Amniotic stem cell (primary cell): ENCODE measurements around the gene PARP11.
A peak's percentile ranks its signal among the peaks of the same experiment; 100 is the strongest.

Experiments
- DNase-seq: peaks from one replicate; lab custom pipeline; 2025; lab: John Stamatoyannopoulos, UW

PARP11 gene, protein sequence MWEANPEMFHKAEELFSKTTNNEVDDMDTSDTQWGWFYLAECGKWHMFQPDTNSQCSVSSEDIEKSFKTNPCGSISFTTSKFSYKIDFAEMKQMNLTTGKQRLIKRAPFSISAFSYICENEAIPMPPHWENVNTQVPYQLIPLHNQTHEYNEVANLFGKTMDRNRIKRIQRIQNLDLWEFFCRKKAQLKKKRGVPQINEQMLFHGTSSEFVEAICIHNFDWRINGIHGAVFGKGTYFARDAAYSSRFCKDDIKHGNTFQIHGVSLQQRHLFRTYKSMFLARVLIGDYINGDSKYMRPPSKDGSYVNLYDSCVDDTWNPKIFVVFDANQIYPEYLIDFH

DNA sequence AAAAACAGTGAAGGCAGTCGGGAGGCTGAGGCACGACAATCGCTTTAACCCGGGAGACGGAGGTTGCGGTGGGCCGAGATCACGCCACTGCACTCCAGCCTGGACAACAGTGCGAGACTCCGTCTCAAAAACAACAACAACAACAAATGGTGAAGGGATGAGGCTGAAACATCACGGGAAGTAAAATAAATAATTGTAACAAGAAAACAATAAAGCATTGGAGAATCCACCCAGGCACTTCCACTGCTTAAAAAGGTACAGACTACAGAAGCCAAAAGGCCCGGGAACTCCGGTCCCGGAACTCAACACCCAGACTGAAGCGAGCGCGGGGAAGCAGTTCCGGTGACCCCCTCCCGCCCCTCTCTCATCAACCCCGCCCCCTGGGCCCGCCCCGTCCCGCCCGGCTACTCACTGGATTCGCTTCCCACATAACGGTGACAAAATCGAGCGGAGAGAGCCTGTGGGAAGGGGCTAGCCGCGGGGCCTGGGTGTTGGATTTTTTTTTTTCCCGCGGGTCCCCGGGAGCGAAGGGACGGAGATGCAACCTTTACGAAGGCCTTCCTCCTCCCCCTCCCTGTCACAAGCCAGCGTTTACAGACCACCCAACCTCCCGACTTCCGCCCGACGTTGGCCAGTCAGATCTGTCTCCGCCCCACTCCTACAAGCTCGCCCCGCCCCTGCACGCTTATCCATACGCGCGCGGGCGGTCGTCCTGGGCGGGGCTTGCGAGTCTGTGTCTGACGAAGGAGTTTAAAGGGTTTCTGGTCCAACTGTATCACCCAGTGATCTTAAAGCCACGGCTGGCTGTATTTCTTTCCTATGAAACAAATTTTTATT, at the start of gene PARP11:
PARP11 (minus strand) TSS at position 600 of the 837 bp plus-strand sequence; CDS start at position 430, 170 bp downstream.
- DNase-seq = peak; percentile 96

DNA sequence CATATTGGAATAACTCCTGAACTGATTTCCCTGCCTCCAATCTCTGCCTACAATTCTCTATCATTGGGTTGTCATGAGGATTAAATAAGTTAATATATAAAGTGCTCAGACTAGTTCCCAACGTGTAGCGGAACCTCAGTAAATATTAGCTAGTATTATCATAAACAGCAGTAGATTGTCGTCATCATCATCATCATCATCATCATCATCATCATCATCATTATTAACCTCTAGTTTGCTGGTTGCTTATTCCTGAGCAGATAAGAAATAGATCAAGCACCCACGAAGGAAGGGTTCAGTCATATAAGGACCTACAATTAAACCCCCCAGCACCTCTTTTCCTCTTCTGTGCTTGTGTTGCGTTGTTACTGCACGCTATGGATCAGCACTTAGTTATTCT, 48.8 kb upstream of the PARP11 start:
- no peak for DNase-seq

DNA sequence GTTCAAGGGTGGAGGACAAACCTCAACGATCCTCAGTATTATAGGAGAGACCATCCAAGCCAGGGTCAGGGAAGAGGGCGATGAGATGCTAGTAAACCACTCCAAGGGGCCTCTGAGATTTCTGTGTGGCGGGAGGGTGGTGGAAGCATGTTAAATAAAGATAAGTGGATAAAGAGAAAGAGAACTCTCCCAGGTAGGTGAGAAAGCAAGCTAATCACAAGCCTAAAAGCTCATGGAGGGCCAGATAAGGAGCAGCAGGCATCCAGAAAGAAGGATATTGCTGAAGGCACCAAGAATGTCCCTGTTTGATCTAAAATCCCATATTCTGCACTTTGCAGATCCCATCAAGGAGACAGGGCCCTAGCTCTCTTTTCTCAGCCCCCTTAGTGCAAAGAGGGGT, 48.3 kb upstream of the PARP11 start:
- no peak for DNase-seq

DNA sequence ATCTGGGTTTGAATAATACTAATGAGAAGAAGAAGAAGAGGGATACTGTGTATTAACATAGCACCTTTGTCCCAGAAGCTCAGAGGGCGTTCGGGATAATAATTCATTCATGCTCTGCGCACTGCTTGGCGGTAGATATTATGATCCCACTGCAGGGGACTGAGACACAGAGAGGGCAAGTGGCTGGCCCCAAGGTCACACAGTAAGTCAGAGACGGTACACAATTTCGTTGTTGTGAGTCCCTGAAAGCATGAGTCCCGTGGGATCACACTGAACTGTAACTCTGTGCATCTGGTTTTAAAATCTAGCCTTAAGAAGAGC, 47.9 kb upstream of the PARP11 start:
- DNase-seq = no peak

DNA sequence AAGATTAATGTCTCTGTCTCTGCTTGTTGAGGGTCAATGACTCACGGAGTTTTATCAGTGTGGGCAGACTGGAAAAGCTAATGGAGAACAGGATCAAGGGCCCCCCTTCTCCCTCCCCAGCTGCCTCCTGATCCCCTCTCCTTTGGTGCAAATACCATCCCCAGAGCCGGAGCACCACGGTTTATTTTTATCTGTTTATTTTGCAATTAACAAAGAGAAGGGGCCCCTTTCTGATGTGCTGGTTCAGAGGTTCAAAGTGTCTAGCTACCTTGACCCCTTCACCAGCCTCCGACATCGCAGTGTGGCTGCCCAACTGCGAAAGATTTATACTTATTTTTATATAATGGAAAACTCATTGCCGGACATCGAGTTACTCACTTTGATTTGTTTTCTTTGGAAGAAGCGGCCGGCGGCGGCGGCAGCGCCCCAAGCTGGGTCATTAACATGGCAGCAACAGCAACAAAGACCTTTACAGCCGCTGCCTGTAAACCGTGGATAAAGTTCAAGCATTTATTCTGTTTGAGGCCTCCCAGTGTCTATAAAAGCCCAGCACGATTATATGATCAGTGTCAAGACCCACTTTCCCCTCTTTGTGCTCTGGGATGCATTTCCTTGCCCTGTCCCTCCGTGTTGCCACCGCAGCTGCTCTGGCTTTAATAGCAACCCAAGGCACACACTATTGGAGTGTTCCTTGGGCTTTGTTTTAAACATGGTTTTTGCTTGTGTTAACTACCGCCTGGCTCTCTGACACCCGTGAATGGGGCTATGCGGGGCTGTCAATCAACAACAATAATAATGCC, 47.4 kb upstream of the PARP11 start:
- no peak for DNase-seq

DNA sequence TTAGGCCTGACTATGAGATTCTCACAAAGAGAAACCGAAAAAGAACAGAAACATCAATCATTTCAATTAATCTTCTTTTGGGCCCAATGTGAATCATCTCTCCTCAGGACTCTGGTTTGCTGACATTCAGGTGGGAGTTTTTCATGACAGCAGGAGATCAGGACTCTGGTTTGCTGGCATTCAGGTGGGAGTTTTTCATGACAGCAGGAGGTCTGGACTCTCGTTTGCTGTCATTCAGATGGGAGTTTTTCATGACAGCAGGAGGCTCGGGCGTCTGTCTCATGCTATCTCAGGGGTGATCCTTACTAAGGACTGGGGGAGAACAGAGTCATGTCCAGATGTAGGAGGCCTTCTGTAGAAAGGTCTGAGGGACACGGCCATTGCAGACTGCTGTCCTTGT, 40.1 kb upstream of the PARP11 start:
- DNase-seq = no peak

DNA sequence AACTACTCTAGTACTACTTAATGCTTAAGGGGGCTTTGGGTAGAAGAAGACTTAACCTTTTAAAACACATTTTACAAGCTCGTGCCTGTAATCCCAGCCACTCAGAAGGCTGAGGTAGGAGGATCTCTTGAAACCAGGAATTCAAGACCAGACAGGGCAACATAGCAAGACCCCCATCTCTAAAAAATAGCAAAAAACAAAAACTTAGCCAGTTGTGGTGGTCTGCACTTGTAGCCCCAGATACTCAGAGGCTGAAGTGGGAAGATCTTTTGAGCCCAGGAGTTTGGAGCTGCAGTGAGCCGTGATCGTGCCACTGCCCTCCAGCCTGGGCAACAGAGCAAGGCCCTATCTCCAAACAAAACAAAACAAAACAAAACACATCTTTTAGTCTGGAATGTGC, 39.7 kb upstream of the PARP11 start:
- no peak for DNase-seq

DNA sequence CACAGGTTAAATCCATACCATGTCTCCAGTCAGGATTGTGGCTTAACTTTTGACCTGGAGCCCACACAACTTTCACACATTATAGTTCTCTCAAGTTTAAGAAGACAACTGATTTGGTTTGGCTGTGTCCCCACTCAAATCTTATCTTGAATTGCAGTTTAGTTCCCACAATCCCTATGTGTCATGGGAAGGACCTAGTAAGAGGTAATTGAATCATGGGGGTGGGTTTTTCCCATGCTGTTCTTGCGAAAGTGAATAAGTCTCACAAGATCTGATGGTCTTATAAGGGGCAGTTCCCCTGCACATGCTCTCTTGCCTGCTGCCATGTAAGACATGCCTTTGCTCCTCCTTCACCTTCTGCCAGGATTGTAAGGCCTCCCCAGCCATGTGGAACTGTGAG, 38.2 kb upstream of the PARP11 start:
- no peak for DNase-seq

DNA sequence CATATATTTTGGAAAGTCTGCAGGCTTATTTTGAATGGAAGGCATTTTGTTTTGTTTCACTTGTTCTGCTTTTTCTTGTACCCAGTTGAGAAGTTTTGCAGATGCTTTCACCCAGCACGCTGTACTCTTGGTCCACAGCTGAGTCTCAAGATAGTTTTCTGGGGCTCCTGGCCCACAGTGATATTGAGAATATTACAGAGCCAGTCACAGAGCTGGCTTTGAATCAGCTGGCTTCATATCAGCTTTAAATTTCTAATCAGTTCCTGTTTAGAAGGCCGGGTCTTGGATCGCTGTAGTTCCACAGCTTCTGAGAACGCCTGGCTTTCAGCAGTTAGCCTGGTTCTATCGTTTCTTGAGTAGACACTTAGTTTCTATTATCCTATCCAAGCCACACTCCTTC, 32.5 kb upstream of the PARP11 start:
- DNase-seq = no peak

DNA sequence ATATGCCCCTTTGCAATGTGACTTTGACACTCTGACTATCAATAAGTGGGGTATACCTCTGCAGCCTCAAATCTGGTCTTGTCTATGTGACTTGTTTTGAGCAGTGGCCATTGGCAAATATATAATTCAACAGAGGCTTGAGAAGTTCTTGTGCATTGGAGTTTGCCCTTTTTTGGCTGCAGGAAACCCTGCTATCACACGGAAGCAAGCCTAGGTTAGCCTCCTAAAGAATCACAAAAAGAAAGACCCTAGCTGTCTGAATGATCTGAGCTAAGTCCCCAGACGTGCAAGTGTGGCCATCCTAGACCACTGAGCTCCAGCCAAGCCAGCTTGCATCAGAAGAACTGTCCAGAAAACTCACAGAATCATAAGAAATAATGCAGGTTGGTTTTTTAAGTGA, 31.8 kb upstream of the PARP11 start:
- no peak for DNase-seq

DNA sequence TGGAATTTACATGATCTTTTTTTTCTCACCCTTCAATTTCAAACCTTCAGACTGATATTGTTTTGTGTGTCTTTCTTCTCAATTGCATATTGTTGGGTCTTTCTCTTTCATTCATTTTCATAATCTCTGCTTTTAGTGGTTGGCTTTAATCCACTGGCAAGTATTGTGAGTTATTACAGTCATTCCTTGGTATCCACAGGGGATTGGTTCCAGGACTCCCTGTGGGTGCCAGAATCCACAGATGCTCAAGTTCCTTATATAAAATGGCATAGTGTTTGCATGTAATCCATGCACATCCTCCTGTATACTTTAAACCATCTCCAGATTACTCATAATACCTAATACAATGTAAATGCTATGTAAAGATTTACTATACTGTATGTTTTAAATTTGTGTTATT, 29.7 kb upstream of the PARP11 start:
- DNase-seq = no peak

DNA sequence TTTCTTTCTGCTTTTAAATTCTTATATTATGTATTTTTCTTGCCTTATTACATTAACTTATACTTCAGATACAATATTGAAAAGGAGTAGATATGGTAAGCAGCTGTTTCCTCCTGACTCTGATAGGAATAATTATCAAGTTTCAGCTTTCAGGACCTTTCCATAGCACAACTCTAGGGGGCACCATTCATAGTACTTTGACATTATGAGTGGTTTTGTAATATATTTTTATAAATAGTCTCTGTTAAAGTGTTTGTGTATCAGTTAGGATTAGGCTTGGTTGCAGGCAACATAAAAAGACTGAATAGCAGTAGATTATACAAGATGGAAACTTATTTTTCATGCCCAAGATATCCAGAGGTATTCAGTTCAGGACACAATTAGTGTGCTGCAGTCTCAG, 27.9 kb upstream of the PARP11 start:
- no peak for DNase-seq

DNA sequence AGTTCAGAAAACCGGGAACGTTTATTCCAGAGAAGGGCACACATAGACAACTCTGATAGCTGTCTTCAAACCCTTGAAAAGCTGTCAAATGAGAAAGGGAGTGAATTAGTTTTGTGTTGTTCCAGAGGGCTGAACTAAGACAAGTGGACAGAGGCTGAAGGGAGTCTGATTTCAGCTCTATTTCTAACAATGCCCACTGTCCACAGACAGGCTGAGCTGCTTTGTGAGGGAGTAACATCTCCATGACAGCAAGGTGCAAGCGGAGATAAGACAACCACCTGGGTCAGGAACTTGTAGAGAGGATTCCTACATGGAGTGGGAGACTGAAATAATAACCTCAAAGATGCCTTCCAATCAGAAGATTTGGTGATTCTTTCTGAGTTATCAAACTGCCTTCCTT, 25.6 kb upstream of the PARP11 start:
- DNase-seq = no peak

DNA sequence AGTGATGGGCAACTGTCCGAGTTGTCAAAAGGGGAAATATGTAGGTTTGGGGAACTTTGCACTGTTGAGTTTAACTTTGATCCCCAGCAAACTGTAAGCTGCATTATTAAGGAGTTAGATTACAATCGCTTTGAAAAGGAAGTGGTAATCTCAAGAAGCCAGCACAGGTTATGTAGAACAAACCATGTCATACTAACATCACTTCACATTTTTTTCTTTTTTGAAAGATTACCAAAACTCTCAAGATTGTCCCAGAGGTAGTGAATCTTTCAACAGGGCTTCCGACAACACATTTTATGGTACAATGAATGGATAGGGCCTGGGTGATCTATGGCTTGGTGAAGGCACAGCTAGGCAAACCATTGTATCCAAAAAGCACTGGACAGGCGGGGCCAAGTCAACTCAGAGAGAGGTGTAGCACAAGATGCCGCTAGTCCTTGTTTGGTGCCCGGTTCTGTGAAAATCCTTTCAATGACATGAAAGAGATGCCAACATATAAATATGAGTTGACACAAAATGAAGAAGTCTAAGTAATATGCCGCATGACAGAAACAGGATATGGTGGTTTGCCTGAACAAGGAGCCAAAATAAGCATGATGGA, 24.3 kb upstream of the PARP11 start:
- no peak for DNase-seq

DNA sequence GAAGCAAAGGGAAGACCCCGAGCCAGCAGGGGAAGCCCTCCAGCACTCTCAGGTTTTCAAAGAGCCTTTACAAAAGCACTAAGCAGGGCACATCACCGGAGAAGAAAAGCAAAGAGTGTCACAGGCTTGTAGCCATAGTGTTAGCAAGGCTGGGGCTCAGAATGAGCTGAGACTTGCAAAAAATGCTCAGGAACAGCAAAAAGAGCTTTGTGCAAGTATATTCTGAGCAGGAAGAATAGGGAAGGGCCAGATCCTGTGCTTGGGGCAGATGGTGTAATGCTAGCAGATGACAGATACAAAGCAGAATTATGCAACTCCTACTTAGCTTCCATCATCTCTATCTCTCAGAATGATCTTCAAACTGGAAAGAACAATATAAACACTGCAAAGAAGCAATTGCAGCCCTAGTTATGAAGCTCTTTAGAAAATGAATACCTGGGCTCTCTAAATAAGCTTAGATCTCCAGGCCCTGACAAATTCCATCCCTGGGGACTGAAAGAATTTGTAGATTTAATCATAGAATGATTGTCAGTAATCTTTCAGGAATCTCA, 23.7 kb upstream of the PARP11 start:
- DNase-seq = no peak

DNA sequence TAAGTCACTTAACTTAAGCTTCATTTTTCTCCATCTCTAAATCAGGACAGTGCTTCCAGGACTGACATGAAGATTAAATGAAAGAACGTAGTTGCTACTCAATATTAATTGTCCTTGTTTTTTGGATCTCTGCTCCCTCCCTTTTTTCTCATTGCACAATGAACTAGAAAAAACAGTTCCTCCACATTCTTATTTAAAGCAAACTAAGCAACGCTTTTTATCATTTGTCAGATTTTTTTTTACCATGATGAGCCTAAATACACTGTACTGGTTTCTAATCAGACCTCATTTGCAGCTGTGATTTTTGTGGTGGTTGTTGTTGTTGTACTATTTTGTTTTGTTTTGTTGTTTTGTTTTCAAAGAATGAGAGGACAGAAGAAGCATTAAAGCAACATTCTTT, 23.2 kb upstream of the PARP11 start:
- DNase-seq = no peak

DNA sequence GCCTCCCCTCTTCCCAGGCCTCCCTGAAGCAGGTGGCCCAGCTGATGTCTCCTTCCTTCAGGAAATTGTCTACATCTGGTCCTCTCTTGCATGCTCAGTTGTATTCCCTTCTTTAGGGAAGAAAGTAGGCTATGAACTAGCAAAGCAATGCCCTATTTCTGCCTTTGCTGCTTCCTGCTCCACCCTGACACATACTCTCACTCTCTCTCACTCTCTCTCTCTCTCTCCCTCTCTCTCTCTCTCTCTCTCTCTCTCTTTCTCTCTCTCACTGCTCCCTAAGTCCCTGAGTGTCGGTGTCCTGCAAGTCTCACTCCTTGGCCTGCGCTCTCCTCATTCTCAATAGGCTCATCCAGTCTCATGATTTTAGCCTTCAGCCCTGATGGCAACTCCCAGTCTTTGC, 19.4 kb upstream of the PARP11 start:
- DNase-seq = no peak

DNA sequence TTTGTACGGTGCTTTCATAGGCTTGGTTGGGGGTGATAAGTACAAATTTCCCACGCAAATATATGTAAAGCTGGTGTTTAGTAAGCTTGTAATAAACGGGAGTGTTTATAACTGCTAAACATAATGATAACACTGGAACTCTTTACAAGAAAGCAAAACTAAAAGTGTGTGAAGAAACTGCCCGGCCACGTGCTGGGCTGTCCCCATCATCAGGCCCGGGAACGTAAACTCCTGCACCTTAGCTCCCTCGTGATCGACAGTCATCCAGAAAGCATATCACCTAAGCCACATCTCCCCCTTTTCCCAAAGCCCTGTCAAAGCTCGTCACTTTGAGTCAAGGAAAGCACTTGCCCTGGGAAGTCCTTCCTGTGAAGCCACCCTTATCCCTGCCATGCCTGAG, 18.0 kb upstream of the PARP11 start:
- DNase-seq = no peak

DNA sequence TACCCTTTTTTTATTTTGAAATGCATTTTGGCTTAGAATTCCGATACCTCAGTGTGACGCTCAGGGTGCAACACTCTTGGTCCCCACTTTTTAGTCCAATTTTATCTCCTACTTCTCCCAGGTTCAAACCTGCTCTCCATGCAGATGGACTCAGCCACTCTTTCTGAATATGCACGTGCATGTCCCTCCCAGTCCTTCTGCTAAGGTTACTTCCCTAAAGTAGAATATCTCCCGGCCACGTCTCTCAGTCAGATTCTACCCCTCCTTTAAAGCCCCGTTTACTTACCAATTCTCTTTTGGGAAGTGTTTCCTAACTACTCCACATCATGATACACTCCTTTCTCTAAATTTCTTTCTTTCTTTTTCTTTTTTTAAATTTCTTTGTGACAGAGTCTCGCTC, 15.5 kb upstream of the PARP11 start:
- DNase-seq = no peak

DNA sequence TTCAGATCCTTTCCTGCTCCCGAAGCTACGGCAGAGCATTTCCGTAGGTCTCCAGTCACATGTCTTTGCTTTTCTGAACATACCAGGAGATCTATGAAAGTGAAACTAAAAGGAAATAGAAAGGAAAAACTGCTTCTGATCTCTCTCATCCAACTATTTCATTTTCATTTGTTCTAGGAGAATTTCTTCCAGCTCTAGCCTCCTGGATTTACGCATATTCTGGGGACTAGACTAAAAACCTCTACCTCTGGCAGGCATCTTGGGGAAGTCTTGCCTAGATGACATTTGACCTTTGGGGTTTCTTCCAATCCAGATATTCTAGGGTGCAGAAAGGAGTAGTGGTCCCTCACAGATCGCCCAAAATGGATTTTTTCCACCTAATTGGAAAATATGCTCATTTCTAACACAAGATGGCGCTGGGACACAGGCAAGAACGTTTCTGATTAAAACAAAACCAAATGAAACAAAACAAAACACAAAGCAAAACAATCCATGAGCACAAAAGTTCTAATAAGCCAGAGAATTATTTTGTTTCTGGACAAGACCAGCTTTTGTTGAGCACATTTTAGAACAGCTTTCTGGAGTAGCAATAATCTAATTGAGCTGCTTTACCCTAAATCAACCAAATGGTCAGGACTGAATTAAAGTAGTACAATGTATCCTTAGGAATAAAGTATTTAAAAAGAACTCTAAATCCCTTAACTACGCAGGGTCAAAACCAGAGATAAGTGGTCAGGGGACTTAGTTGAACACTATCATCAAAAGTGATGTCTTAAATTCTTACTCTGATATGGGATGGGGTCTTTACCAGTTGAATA, 12.3 kb upstream of the PARP11 start:
- peak; percentile 44 for DNase-seq

DNA sequence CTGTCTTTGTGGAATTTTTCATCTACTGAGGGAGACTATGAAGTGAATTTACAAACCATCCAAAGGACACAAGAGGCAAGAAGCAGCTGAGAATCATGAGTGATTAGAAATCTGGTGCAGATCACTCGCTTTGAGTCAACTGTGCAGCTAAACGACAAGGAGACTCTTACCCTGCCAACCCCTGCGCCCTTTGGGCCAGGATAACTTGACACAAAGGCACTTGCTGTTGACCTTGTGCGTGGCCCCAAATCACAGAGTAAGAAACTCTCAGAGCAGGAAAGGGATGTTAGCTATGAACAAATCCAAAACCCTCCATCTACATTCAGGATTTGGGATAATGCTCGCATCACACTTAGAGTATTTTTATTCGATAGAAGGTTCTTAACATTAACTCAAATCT, 11.5 kb upstream of the PARP11 start:
- DNase-seq = no peak
